ENCODE measurements around the gene RCOR2.

GRCh38 chr11:63952570-63952969 is 35.6 kb upstream of the RCOR2 start:
- no peak for TF ChIP-seq POLR2A (IDR thresholded peaks at IDR 0.05; ENCODE audit: low read depth, low read length)
- TF ChIP-seq POLR2AphosphoS5 (IDR thresholded peaks at IDR 0.05; ENCODE audit: low read depth, low read length), result no peak

All from GM12892 (cell line).